BJ (cell line): Measurements from ENCODE around the gene CAPN10. TPM values are rescaled to one million over a fixed set of nuclear protein-coding genes. Genes with fewer than 3 reads are reported as not detected.
"Not testable (repeated sequence)": the region's sequence is repeated elsewhere in the genome, so short reads cannot be mapped to it uniquely, and the experiment has no call there.

ENCODE experiments used
- CTCF ChIA-PET: fragments of 350-600 bp; formaldehyde crosslinking; extraction: SDS; loops from one replicate; lab custom pipeline; 2021; ENCODE audit warnings: antibody characterized with exemption, inconsistent platforms; lab: Yijun Ruan, JAX
- POLR2A ChIA-PET: fragments of 300-600 bp; sonication (Branson Sonifier 250); formaldehyde crosslinking; extraction: SDS; loops from one replicate; lab custom pipeline; 2021; ENCODE audit warnings: antibody characterized with exemption; lab: Charles Lee
- DNase-seq: peaks from one replicate; pipeline ENCODE4 v3.0.0-alpha.2; 2011; ENCODE audit warnings: low read depth
- H3K27me3 ChIP-seq: 2 replicates; pipeline ENCODE4 v1.6.0; 2011; ENCODE audit warnings: low read length; ENCODE audit not compliant: control insufficient read depth, insufficient read depth
- H3K36me3 ChIP-seq: 2 replicates; pipeline ENCODE4 v1.5.1; 2011; ENCODE audit warnings: low read length; ENCODE audit not compliant: control insufficient read depth, insufficient read depth
- H3K4me3 ChIP-seq: 2 replicates; pipeline ENCODE4 v1.5.1; 2011; ENCODE audit warnings: low read depth, mild to moderate bottlenecking, control low read depth, low read length
- CTCF ChIP-seq: IDR thresholded peaks from 2 replicates; pipeline ENCODE4 v1.5.1; 2011; ENCODE audit warnings: low read depth, mild to moderate bottlenecking, control low read depth, inconsistent platforms, low read length, moderate library complexity; ENCODE audit not compliant: insufficient read depth
- polyA minus RNA-seq: library from RNA; depleted of rRNA, polyadenylated mRNA; stranded (reverse); fragments of >200 nt; gene quantifications from 2 replicates; pipeline ENCODE4 v1.2.3, GENCODE V29; 2011; rRNA and poly(A)+ RNA removed
- polyA plus RNA-seq: library from polyadenylated mRNA; depleted of rRNA; stranded (reverse); fragments of >200 nt; gene quantifications from 2 replicates; pipeline ENCODE4 v1.2.3, GENCODE V29; 2011; rRNA removed

CAPN10 gene, protein sequence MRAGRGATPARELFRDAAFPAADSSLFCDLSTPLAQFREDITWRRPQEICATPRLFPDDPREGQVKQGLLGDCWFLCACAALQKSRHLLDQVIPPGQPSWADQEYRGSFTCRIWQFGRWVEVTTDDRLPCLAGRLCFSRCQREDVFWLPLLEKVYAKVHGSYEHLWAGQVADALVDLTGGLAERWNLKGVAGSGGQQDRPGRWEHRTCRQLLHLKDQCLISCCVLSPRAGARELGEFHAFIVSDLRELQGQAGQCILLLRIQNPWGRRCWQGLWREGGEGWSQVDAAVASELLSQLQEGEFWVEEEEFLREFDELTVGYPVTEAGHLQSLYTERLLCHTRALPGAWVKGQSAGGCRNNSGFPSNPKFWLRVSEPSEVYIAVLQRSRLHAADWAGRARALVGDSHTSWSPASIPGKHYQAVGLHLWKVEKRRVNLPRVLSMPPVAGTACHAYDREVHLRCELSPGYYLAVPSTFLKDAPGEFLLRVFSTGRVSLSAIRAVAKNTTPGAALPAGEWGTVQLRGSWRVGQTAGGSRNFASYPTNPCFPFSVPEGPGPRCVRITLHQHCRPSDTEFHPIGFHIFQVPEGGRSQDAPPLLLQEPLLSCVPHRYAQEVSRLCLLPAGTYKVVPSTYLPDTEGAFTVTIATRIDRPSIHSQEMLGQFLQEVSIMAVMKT
- polyA plus RNA-seq (7.6 and 14.9 TPM in 2 replicates), polyA minus RNA-seq (4.6 and 7.8 TPM in 2 replicates)

DNA sequence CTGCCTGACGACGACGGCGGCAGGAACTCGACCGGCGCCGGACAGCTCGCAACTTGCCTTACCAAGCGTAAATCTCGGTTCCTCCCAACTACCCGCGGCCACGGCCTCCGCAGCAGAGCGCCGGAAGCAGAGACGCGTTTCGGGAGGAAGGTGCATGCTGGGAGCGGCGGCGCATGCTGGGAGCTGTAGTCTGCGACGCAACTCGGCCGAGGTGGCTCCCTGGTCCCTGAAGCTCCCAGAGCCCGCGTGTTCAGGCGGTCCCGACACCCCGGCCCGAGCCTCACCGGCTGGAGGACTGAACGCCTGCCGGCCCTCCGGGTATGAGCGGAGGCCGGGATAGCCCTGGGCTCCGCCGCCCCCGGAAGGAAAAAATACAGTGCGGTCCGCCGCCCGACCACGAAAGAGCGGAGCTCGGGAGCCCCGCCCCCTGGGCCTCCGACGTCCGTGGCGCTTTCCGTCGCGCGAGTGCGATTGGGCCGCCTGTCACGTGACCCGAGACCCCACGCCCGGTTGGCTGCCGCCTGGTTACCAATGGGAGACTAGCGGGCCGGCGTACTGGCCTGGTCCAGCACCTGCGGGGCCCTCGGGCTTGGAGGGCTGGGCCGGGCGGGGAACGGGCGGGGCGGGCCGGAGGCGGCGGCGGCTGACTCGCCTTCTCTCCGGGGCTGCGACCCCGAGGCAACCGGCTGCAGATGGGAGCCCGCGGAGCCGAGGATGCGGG, at the start of gene CAPN10:
Gene CAPN10 (plus strand): TSS at position 537 of the 721 bp plus-strand sequence. CDS start 178 bp downstream, at position 715.
- ChIA-PET CTCF (interaction anchor here (0.6 to 4.5 kb wide), 6 partner anchors 18 to 562 kb away, joined by 3 to 34 read pairs (median 4); partner anchors contain the start of gene RNPEPL1), POLR2A (interaction anchor here (0.6 kb wide), 2 partner anchors 23 to 721 kb away, joined by 4 read pairs; no protein-coding TSS in a partner anchor)
- no peaks in the 10 kb centered on the region for H3K27me3 ChIP-seq
- no peak for TF ChIP-seq CTCF
- DNase-seq, result peak; percentile 58
- H3K4me3 ChIP-seq, result peak within 1 kb of the TSS; percentile 92
- peaks cover 4% of the 10 kb centered on the region for H3K36me3 ChIP-seq

GRCh38 chr2:240538031-240538780, 48.3 kb upstream of the CAPN10 start:
- peaks cover 5% of the 10 kb centered on the region for H3K36me3 ChIP-seq
- TF ChIP-seq CTCF, result no peak
- ChIA-PET POLR2A (no interaction called here), CTCF (no interaction called here)
- H3K27me3 ChIP-seq, result no peaks in the 10 kb centered on the region
- H3K4me3 ChIP-seq, result no peak overlapping the region
- no peak for DNase-seq

DNA sequence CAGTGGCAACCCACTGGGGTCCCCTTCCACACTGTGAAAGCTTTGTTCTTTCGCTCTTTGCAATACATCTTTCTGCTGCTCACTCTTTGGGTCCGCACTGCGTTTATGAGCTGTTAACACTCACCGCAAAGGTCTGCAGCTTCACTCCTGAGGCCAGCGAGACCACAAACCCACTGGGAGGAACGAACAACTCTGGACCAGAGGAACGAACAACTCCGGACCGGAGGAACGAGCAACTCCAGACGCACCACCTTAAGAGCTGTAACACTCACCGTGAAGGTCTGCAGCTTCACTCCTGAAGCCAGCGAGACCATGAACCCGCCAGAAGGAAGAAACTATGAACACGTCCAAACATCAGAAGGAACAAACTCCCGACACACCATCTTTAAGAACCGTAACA, 47.4 kb upstream of the CAPN10 start:
- H3K4me3 ChIP-seq, H3K36me3 ChIP-seq, DNase-seq, POLR2A ChIA-PET, H3K27me3 ChIP-seq: not testable (repeated sequence)
- CTCF ChIA-PET, result interaction anchor here (1.3 kb wide), 1 partner anchor 28 kb away, joined by 4 read pairs; no protein-coding TSS in a partner anchor

DNA sequence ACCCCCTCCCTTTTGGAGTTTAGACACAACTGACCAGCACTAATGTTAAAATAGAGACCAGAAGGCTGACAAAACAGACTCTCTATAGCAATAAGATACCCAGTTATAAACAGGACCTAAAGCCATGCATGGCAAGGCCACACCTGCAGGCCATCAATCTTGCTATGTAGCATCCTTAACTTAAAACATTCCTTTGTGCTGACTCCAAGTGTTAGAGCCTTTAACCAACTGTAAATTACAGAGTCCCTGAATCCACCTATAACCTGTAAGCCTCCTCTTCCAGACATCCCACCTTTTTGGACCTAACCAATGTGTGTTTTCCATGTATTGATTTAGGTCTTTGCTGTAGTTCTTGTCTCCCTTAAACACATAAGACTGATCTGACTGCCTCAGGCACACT, 46.6 kb upstream of the CAPN10 start:
- H3K36me3 ChIP-seq, result peaks cover 5% of the 10 kb centered on the region
- POLR2A ChIA-PET, result no interaction called here
- no peak for DNase-seq
- TF ChIP-seq CTCF, result no peak
- no peaks in the 10 kb centered on the region for H3K27me3 ChIP-seq
- H3K4me3 ChIP-seq, result no peak overlapping the region
- CTCF ChIA-PET, result interaction anchor here (0.5 to 1.3 kb wide), 2 partner anchors 9 to 27 kb away, joined by 3 to 4 read pairs; no protein-coding TSS in a partner anchor

GRCh38 chr2:240551288-240551687, 35.2 kb upstream of the CAPN10 start:
- no peak for TF ChIP-seq CTCF
- H3K27me3 ChIP-seq, result no peaks in the 10 kb centered on the region
- CTCF ChIA-PET, result interaction anchor here (1.3 to 1.5 kb wide), 2 partner anchors 10 to 14 kb away, joined by 5 to 6 read pairs; no protein-coding TSS in a partner anchor
- H3K4me3 ChIP-seq, result no peak overlapping the region
- POLR2A ChIA-PET, result no interaction called here
- no peak for DNase-seq
- peaks cover 4% of the 10 kb centered on the region for H3K36me3 ChIP-seq
